HL-60 (cell line): ENCODE data around the gene ADAM15.

Source experiments
- GABPA ChIP-seq: IDR thresholded peaks from 2 replicates; pipeline ENCODE4 v1.6.1; 2012; ENCODE audit warnings: low read depth
- POLR2AphosphoS5 ChIP-seq: IDR thresholded peaks from 2 replicates; pipeline ENCODE4 v1.6.1; 2012; ENCODE audit warnings: low read depth
- TF ChIP-seq, protein P1 (sequence below): IDR thresholded peaks from one replicate; pipeline ENCODE4 v1.5.1; 2011; ENCODE audit warnings: low read length, control low read depth, inconsistent platforms; ENCODE audit not compliant: insufficient read depth
- TF ChIP-seq, protein P2 (sequence below): IDR thresholded peaks from 2 replicates; pipeline ENCODE4 v1.6.1; 2012; ENCODE audit warnings: low read depth; ENCODE audit not compliant: insufficient replicate concordance

DNA sequence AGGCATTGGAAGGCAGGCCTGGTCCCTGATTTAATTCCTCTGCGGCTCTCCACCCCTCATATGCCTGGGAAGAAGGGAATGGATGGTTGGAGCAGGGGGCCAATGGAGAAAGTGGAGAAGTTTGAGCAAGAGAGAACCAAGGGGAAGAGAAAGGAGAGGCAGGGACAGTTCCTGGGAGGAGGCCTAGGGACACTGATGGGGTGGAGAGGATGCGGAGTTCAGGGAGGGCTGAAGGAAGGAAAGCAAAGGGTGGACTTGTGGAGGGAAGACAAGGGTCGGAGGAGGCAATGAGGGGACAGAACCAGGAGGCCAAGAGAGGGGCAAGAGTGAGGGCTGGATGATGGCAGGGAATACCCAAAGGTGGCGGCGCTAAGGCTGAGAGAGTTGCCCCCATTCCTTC lies 41.4 kb upstream of the ADAM15 start:
- TF ChIP-seq POLR2AphosphoS5: no peak; the same call in 1 of the 2 replicates
- TF ChIP-seq, protein P1, sequence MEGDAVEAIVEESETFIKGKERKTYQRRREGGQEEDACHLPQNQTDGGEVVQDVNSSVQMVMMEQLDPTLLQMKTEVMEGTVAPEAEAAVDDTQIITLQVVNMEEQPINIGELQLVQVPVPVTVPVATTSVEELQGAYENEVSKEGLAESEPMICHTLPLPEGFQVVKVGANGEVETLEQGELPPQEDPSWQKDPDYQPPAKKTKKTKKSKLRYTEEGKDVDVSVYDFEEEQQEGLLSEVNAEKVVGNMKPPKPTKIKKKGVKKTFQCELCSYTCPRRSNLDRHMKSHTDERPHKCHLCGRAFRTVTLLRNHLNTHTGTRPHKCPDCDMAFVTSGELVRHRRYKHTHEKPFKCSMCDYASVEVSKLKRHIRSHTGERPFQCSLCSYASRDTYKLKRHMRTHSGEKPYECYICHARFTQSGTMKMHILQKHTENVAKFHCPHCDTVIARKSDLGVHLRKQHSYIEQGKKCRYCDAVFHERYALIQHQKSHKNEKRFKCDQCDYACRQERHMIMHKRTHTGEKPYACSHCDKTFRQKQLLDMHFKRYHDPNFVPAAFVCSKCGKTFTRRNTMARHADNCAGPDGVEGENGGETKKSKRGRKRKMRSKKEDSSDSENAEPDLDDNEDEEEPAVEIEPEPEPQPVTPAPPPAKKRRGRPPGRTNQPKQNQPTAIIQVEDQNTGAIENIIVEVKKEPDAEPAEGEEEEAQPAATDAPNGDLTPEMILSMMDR: no peak
- TF ChIP-seq, protein P2, sequence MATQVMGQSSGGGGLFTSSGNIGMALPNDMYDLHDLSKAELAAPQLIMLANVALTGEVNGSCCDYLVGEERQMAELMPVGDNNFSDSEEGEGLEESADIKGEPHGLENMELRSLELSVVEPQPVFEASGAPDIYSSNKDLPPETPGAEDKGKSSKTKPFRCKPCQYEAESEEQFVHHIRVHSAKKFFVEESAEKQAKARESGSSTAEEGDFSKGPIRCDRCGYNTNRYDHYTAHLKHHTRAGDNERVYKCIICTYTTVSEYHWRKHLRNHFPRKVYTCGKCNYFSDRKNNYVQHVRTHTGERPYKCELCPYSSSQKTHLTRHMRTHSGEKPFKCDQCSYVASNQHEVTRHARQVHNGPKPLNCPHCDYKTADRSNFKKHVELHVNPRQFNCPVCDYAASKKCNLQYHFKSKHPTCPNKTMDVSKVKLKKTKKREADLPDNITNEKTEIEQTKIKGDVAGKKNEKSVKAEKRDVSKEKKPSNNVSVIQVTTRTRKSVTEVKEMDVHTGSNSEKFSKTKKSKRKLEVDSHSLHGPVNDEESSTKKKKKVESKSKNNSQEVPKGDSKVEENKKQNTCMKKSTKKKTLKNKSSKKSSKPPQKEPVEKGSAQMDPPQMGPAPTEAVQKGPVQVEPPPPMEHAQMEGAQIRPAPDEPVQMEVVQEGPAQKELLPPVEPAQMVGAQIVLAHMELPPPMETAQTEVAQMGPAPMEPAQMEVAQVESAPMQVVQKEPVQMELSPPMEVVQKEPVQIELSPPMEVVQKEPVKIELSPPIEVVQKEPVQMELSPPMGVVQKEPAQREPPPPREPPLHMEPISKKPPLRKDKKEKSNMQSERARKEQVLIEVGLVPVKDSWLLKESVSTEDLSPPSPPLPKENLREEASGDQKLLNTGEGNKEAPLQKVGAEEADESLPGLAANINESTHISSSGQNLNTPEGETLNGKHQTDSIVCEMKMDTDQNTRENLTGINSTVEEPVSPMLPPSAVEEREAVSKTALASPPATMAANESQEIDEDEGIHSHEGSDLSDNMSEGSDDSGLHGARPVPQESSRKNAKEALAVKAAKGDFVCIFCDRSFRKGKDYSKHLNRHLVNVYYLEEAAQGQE: no peak
- TF ChIP-seq GABPA: no peak
